Measurements from ENCODE around the gene ZNRF1. TPM values are rescaled to one million over a fixed set of nuclear protein-coding genes. Genes with fewer than 3 reads are reported as not detected.

Gene ZNRF1
- total and polyA plus RNA-seq, 4 donors, result 7.9 to 10.9 (median 9.2) TPM

DNA sequence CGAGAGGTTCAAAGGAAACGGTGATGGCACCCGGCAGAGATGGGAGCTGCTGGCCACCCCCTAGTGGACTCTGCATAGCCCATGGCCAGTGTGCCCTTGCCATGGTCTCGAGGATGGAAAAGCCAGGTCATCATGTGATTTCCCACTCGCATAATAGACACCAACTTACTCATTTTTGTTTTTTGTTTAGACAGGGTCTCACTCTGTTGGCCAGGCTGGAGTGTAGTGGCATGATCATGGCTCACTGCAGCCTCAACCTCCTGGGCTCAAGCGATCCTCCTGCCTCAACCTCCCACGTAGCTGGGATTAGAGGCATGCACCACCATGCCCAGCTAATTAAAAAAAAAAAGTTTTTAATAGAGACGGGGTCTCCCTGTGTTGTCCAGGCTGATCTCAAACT is 90.1 kb downstream of the ZNRF1 start:
- no peaks in the 10 kb centered on the region for H3K36me3 ChIP-seq (ENCODE audit: control insufficient read depth in 4 of 4, insufficient read depth in 3 of 4, low read depth in 1 of 4, low read length in 3 of 4)
- no peak for DNase-seq (ENCODE audit: low spot score)
- H3K4me3 ChIP-seq (ENCODE audit: low read depth in 1 of 3, low read length in 3 of 3), result no peak overlapping the region
- no peaks in the 10 kb centered on the region for H3K9me3 ChIP-seq (ENCODE audit: control insufficient read depth in 4 of 4, low read length in 3 of 4)
- WGBS, result 85% methylated on average over 8 of the region's 8 CpGs
- TF ChIP-seq, protein P1, sequence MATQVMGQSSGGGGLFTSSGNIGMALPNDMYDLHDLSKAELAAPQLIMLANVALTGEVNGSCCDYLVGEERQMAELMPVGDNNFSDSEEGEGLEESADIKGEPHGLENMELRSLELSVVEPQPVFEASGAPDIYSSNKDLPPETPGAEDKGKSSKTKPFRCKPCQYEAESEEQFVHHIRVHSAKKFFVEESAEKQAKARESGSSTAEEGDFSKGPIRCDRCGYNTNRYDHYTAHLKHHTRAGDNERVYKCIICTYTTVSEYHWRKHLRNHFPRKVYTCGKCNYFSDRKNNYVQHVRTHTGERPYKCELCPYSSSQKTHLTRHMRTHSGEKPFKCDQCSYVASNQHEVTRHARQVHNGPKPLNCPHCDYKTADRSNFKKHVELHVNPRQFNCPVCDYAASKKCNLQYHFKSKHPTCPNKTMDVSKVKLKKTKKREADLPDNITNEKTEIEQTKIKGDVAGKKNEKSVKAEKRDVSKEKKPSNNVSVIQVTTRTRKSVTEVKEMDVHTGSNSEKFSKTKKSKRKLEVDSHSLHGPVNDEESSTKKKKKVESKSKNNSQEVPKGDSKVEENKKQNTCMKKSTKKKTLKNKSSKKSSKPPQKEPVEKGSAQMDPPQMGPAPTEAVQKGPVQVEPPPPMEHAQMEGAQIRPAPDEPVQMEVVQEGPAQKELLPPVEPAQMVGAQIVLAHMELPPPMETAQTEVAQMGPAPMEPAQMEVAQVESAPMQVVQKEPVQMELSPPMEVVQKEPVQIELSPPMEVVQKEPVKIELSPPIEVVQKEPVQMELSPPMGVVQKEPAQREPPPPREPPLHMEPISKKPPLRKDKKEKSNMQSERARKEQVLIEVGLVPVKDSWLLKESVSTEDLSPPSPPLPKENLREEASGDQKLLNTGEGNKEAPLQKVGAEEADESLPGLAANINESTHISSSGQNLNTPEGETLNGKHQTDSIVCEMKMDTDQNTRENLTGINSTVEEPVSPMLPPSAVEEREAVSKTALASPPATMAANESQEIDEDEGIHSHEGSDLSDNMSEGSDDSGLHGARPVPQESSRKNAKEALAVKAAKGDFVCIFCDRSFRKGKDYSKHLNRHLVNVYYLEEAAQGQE (IDR thresholded peaks at IDR 0.05), result no peak
- no peak for TF ChIP-seq YY1 (IDR thresholded peaks at IDR 0.05)
- no peak for TF ChIP-seq EGR1 (IDR thresholded peaks at IDR 0.05; ENCODE audit: low read depth in 2 of 2)
- TF ChIP-seq FOXA2 (IDR thresholded peaks at IDR 0.05), result no peak
- no peak for TF ChIP-seq TAF1 (conservative IDR thresholded peaks at IDR 0.05)
- TF ChIP-seq, protein P2, sequence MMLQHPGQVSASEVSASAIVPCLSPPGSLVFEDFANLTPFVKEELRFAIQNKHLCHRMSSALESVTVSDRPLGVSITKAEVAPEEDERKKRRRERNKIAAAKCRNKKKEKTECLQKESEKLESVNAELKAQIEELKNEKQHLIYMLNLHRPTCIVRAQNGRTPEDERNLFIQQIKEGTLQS (IDR thresholded peaks at IDR 0.05), result no peak
- TF ChIP-seq, protein P3, sequence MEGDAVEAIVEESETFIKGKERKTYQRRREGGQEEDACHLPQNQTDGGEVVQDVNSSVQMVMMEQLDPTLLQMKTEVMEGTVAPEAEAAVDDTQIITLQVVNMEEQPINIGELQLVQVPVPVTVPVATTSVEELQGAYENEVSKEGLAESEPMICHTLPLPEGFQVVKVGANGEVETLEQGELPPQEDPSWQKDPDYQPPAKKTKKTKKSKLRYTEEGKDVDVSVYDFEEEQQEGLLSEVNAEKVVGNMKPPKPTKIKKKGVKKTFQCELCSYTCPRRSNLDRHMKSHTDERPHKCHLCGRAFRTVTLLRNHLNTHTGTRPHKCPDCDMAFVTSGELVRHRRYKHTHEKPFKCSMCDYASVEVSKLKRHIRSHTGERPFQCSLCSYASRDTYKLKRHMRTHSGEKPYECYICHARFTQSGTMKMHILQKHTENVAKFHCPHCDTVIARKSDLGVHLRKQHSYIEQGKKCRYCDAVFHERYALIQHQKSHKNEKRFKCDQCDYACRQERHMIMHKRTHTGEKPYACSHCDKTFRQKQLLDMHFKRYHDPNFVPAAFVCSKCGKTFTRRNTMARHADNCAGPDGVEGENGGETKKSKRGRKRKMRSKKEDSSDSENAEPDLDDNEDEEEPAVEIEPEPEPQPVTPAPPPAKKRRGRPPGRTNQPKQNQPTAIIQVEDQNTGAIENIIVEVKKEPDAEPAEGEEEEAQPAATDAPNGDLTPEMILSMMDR (IDR thresholded peaks at IDR 0.05; ENCODE audit: low read depth, low read length, missing input control), result no peak
- TF ChIP-seq GABPA (IDR thresholded peaks at IDR 0.05 in 1 of 2, conservative IDR thresholded peaks at IDR 0.05 in 1 of 2), result no peak
- no peak for TF ChIP-seq JUND (IDR thresholded peaks at IDR 0.05)
- TF ChIP-seq RXRA (IDR thresholded peaks at IDR 0.05), result no peak
- no peak for TF ChIP-seq NR2F2 (IDR thresholded peaks at IDR 0.05)
- TF ChIP-seq SP1 (IDR thresholded peaks at IDR 0.05), result no peak
- TF ChIP-seq, protein P4, sequence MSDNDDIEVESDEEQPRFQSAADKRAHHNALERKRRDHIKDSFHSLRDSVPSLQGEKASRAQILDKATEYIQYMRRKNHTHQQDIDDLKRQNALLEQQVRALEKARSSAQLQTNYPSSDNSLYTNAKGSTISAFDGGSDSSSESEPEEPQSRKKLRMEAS (IDR thresholded peaks at IDR 0.05), result no peak
- no peak for TF ChIP-seq HNF4A (conservative IDR thresholded peaks at IDR 0.05)
- TF ChIP-seq, protein P5, sequence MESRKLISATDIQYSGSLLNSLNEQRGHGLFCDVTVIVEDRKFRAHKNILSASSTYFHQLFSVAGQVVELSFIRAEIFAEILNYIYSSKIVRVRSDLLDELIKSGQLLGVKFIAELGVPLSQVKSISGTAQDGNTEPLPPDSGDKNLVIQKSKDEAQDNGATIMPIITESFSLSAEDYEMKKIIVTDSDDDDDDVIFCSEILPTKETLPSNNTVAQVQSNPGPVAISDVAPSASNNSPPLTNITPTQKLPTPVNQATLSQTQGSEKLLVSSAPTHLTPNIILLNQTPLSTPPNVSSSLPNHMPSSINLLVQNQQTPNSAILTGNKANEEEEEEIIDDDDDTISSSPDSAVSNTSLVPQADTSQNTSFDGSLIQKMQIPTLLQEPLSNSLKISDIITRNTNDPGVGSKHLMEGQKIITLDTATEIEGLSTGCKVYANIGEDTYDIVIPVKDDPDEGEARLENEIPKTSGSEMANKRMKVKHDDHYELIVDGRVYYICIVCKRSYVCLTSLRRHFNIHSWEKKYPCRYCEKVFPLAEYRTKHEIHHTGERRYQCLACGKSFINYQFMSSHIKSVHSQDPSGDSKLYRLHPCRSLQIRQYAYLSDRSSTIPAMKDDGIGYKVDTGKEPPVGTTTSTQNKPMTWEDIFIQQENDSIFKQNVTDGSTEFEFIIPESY (IDR thresholded peaks at IDR 0.05), result no peak
- TF ChIP-seq FOXA1 (IDR thresholded peaks at IDR 0.05), result no peak
- TF ChIP-seq RAD21 (IDR thresholded peaks at IDR 0.05), result no peak
- no peak for TF ChIP-seq HNF4G (IDR thresholded peaks at IDR 0.05)
- peaks cover 3 to 25% (median 17%) of the 10 kb centered on the region in 4 donors for H3K4me1 ChIP-seq (ENCODE audit: control insufficient read depth in 4 of 4, insufficient read depth in 4 of 4, low read length in 3 of 4)
- H3K9ac ChIP-seq (ENCODE audit: low read depth in 1 of 2, low read length in 2 of 2), result no peak overlapping the region
- no peaks in the 10 kb centered on the region for H3K27me3 ChIP-seq (ENCODE audit: control insufficient read depth in 4 of 4, insufficient read depth in 4 of 4, low read length in 3 of 4)
- H3K27ac ChIP-seq (ENCODE audit: low read depth in 1 of 2, low read length in 2 of 2), result no peak overlapping the region
